ENCODE data around the gene MBP.

MBP gene

GRCh38 chr18:77052297-77052982, 80.1 kb downstream of the MBP start:
- intact Hi-C loops (cut with DNase I), result loop anchor here (2.0 kb wide), 1 partner anchor 36 kb away; no protein-coding TSS in a partner anchor
- DNase-seq, result peak in 40 of 42 donors; percentile 56 to 90 (median 74)

GRCh38 chr18:77051581-77052296, 80.8 kb downstream of the MBP start:
- peak in 4 of 42 donors; percentile 14 to 41 (median 26) for DNase-seq
- intact Hi-C loops (cut with DNase I), result loop anchor here (2.0 kb wide), 1 partner anchor 35 kb away; no protein-coding TSS in a partner anchor

- DNase-seq, result peak in 1 of 42 donors; percentile 28
- intact Hi-C loops (cut with DNase I), result no loop called here
Measured at GRCh38 chr18:77049938-77050337, 82.6 kb downstream of the MBP start.

- intact Hi-C loops (cut with DNase I), result no loop called here
- peak in 2 of 42 donors; percentile 1 to 20 for DNase-seq
Measured at GRCh38 chr18:77047803-77048419, 84.7 kb downstream of the MBP start.

- DNase-seq, result peak in 4 of 42 donors; percentile 2 to 37 (median 36)
- intact Hi-C loops (cut with DNase I), result no loop called here
Measured at GRCh38 chr18:77046994-77047393, 85.6 kb downstream of the MBP start.

- peak in 4 of 42 donors; percentile 4 to 35 (median 21) for DNase-seq
- intact Hi-C loops (cut with DNase I), result no loop called here
Measured at GRCh38 chr18:77046409-77046808, 86.2 kb downstream of the MBP start.

- intact Hi-C loops (cut with DNase I), result no loop called here
- peak in 3 of 42 donors; percentile 2 to 23 (median 22) for DNase-seq
Measured at GRCh38 chr18:77045677-77046076, 86.9 kb downstream of the MBP start.

- intact Hi-C loops (cut with DNase I), result no loop called here
- DNase-seq, result peak in 4 of 42 donors; percentile 2 to 33 (median 10)
Measured at GRCh38 chr18:77044866-77045664, 87.5 kb downstream of the MBP start.

GRCh38 chr18:77043541-77044280, 88.9 kb downstream of the MBP start:
- peak in 5 of 42 donors; percentile 3 to 48 (median 35) for DNase-seq
- intact Hi-C loops (cut with DNase I), result no loop called here

- DNase-seq, result peak; percentile 64 to 95 (median 88)
- intact Hi-C loops (cut with DNase I), result no loop called here
Measured at GRCh38 chr18:77042583-77042982, 90.0 kb downstream of the MBP start.

- intact Hi-C loops (cut with DNase I), result no loop called here
- DNase-seq, result peak in 31 of 42 donors; percentile 44 to 91 (median 71)
Measured at GRCh38 chr18:77039196-77040130, 93.1 kb downstream of the MBP start.

GRCh38 chr18:77038182-77038858, 94.3 kb downstream of the MBP start:
- intact Hi-C loops (cut with DNase I), result no loop called here
- DNase-seq, result peak in 7 of 42 donors; percentile 6 to 45 (median 27)

- peak in 22 of 42 donors; percentile 46 to 82 (median 64) for DNase-seq
- intact Hi-C loops (cut with DNase I), result no loop called here
Measured at GRCh38 chr18:77037567-77037966, 95.0 kb downstream of the MBP start.

GRCh38 chr18:77035380-77036187, 97.0 kb downstream of the MBP start:
- peak in 8 of 42 donors; percentile 6 to 57 (median 24) for DNase-seq
- intact Hi-C loops (cut with DNase I), result no loop called here

- peak in 3 of 42 donors; percentile 2 to 29 (median 4) for DNase-seq
- intact Hi-C loops (cut with DNase I), result no loop called here
Measured at GRCh38 chr18:77033575-77033974, 99.0 kb downstream of the MBP start.

Data from head of caudate nucleus (tissue), 42 donors.